SU-DHL-6 (cell line): ENCODE measurements around the gene LPAR1.

Experiments
- H2AFZ ChIP-seq: fragments of 200-600 bp; sonication (generic); 2 replicates; pipeline ENCODE4 v1.6.1; 2014; ENCODE audit warnings: low read depth, mild to moderate bottlenecking, moderate library complexity, mixed read lengths, antibody characterized with exemption, low read length; ENCODE audit not compliant: severe bottlenecking
- H3F3A ChIP-seq: fragments of 200-600 bp; shearing (Covaris generic); 2 replicates; pipeline ENCODE4 v1.6.0; 2016; ENCODE audit warnings: antibody characterized with exemption, mild to moderate bottlenecking; ENCODE audit not compliant: insufficient read depth
- H3K27ac ChIP-seq: fragments of 200-600 bp; sonication (generic); 2 replicates; pipeline ENCODE4 v1.5.1; 2016; ENCODE audit warnings: low read depth, mild to moderate bottlenecking, low read length, moderate library complexity, mixed read lengths
- H3K27me3 ChIP-seq: fragments of 200-600 bp; sonication (generic), shearing (Covaris generic); 2 replicates; pipeline ENCODE4 v1.6.0; 2014; ENCODE audit warnings: mild to moderate bottlenecking, low read length
- H3K36me3 ChIP-seq: fragments of 200-600 bp; sonication (generic); 2 replicates; pipeline ENCODE4 v1.6.1; 2014; ENCODE audit warnings: mild to moderate bottlenecking, low read length, mixed read lengths
- H3K4me2 ChIP-seq: fragments of 300-600, 200-600 bp; shearing (Covaris generic), sonication (generic); 2 replicates; pipeline ENCODE4 v1.6.0; 2014; ENCODE audit warnings: low read length, low read depth, mild to moderate bottlenecking; ENCODE audit not compliant: poor library complexity, severe bottlenecking
- H3K4me3 ChIP-seq: fragments of 200-600 bp; sonication (generic); 2 replicates; pipeline ENCODE4 v1.5.1; 2014; ENCODE audit warnings: antibody characterized with exemption, low read length, mild to moderate bottlenecking, mixed read lengths; ENCODE audit not compliant: insufficient read depth, poor library complexity, severe bottlenecking
- H3K79me2 ChIP-seq: fragments of 200-600 bp; sonication (generic); 2 replicates; pipeline ENCODE4 v1.6.1; 2014; ENCODE audit warnings: mild to moderate bottlenecking, low read length, moderate library complexity; ENCODE audit not compliant: insufficient read depth
- H3K9ac ChIP-seq: fragments of 200-600 bp; sonication (generic); 2 replicates; pipeline ENCODE4 v1.7.0; 2014; ENCODE audit warnings: mild to moderate bottlenecking, low read length
- H3K9me2 ChIP-seq: fragments of 200-600 bp; sonication (generic); replicated peaks from 2 replicates; pipeline ENCODE4 v1.6.1; 2014; ENCODE audit warnings: low read length; ENCODE audit not compliant: insufficient read depth
- H3K9me3 ChIP-seq: fragments of 200-600 bp; sonication (generic); 2 replicates; pipeline ENCODE4 v1.6.1; 2014; ENCODE audit warnings: low read length, mixed read lengths; ENCODE audit not compliant: insufficient read depth
- H4K20me1 ChIP-seq: fragments of 200-600 bp; sonication (generic); 2 replicates; pipeline ENCODE4 v1.6.1; 2014; ENCODE audit warnings: low read depth, mild to moderate bottlenecking, antibody characterized with exemption, low read length, moderate library complexity, mixed read lengths
- EZH2phosphoT487 ChIP-seq: fragments of 200-600 bp; sonication (generic), shearing (Covaris generic); conservative IDR thresholded peaks from 2 replicates; pipeline ENCODE4 v1.6.1; 2018; ENCODE audit warnings: mild to moderate bottlenecking, antibody characterized with exemption, low read length, moderate library complexity, mixed read lengths
- TF ChIP-seq, protein P1 (sequence below): fragments of 200-600 bp; sonication (generic); IDR thresholded peaks from one replicate; pipeline ENCODE4 v1.5.1; 2017; ENCODE audit warnings: antibody characterized with exemption, mild to moderate bottlenecking, low read length, moderate library complexity; ENCODE audit not compliant: insufficient read depth, poor library complexity, severe bottlenecking

The LPAR1 gene

DNA sequence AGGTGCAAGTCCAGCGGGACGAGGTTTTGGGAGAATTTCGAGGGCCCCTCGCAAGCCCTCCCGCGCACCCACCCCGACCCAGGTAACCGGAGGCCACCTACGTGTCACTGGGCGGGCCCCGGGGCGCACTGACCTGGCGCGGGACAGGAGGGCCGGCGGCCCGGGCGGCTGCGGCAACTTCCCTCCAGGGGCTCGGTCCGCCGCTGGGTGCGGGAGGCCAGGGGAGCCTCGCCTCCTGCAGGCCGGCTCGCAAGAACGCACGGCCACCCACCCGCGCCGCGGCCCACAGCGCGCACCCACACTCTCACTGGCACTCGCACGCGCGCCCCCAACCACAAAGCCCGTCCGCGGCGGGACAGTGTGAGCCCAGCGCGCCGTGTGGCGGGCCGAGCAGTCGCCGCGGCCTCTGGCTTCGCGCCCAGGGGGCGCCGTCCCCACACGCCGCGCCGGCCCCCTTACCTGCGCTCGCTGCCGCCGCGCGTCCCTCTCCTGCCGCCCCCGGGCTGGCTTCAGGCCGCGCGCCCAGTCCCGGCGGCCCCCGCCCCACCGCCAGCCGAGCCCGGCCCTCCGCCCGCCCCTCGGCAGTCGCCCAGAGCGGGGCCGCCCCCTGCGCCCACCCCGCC, 451 bp downstream of the LPAR1 start:
- Histone ChIP-seq H4K20me1 (no peaks in the 10 kb centered on the region), H3K36me3 (no peaks in the 10 kb centered on the region), H3K9me3 (no peaks in the 10 kb centered on the region), H3K4me2 (no peak overlapping the region), H3F3A (no peaks in the 10 kb centered on the region), H3K79me2 (no peaks in the 10 kb centered on the region), H3K4me3 (no peak overlapping the region), H2AFZ (no peak overlapping the region), H3K27ac (no peak overlapping the region), H3K9ac (no peak overlapping the region), H3K27me3 (no peaks in the 10 kb centered on the region), H3K9me2 (no peaks in the 10 kb centered on the region)
- no peak for TF ChIP-seq EZH2phosphoT487
- TF ChIP-seq, protein P1, sequence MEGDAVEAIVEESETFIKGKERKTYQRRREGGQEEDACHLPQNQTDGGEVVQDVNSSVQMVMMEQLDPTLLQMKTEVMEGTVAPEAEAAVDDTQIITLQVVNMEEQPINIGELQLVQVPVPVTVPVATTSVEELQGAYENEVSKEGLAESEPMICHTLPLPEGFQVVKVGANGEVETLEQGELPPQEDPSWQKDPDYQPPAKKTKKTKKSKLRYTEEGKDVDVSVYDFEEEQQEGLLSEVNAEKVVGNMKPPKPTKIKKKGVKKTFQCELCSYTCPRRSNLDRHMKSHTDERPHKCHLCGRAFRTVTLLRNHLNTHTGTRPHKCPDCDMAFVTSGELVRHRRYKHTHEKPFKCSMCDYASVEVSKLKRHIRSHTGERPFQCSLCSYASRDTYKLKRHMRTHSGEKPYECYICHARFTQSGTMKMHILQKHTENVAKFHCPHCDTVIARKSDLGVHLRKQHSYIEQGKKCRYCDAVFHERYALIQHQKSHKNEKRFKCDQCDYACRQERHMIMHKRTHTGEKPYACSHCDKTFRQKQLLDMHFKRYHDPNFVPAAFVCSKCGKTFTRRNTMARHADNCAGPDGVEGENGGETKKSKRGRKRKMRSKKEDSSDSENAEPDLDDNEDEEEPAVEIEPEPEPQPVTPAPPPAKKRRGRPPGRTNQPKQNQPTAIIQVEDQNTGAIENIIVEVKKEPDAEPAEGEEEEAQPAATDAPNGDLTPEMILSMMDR, result no peak

DNA sequence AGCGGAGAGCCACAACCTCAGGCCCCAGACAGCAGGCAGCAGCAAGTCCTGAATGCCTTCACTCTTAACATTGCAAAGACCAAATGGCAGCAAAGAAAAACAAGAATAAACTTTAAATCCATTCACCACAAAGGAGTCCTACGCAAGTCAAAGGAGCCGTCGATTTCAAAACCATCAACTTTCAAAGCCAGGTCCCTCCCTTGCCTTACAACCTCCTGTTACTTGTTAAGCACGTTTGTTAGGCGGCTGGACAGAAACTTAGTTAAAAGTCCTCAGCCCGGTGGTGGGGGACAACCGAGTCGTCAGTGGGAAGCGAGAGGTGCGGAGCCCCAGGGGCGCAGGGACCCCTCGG, 938 bp downstream of the LPAR1 start:
- H2AFZ ChIP-seq, result no peak overlapping the region

DNA sequence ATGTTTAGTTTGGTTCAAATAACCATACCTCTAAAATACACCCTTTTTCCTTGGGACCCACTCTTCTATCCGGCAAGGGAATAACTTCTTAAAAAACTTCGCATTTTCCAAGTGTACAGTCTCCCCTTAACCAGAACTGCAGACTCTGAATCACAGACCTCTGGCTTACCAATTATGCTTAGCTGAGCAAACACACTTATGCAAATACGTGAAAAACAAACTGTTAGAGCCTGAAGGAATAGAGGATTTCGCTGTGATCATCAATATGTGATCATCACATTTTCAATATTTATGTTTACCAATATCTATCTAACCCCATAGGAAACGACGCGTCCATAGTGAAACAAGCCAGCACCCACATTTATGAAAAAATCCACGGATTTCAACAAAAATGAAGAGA, 1.3 kb downstream of the LPAR1 start:
- no peaks in the 10 kb centered on the region for H3K36me3 ChIP-seq
- no peak overlapping the region for H3K4me2 ChIP-seq
- no peaks in the 10 kb centered on the region for H3K9me3 ChIP-seq
- H3K4me3 ChIP-seq, result no peak overlapping the region
- no peaks in the 10 kb centered on the region for H3F3A ChIP-seq
- H3K27me3 ChIP-seq, result no peaks in the 10 kb centered on the region
- no peak for TF ChIP-seq EZH2phosphoT487
- TF ChIP-seq, protein P1, result no peak
- no peaks in the 10 kb centered on the region for H3K79me2 ChIP-seq
- no peak overlapping the region for H3K9ac ChIP-seq
- no peaks in the 10 kb centered on the region for H3K9me2 ChIP-seq
- H3K27ac ChIP-seq, result no peak overlapping the region
- no peaks in the 10 kb centered on the region for H4K20me1 ChIP-seq
- H2AFZ ChIP-seq, result no peak overlapping the region

More for the DNA sequence above, 938 bp downstream of the LPAR1 start:
- H3K9me3 ChIP-seq, result no peaks in the 10 kb centered on the region
- H3K4me3 ChIP-seq, result no peak overlapping the region
- no peak overlapping the region for H3K4me2 ChIP-seq
- H3K27ac ChIP-seq, result no peak overlapping the region
- no peaks in the 10 kb centered on the region for H3K36me3 ChIP-seq
- H3K9ac ChIP-seq, result no peak overlapping the region
- TF ChIP-seq EZH2phosphoT487, result no peak
- TF ChIP-seq, protein P1, result no peak
- no peaks in the 10 kb centered on the region for H3K9me2 ChIP-seq
- no peaks in the 10 kb centered on the region for H4K20me1 ChIP-seq
- H3K27me3 ChIP-seq, result no peaks in the 10 kb centered on the region
- H3K79me2 ChIP-seq, result no peaks in the 10 kb centered on the region
- H3F3A ChIP-seq, result no peaks in the 10 kb centered on the region
